Neuronal stem cell (in vitro differentiated cells): Measurements from ENCODE around the gene SRGAP3.
A peak's percentile ranks its signal among the peaks of the same experiment; 100 is the strongest.

Source experiments
- DNase-seq: peaks from one replicate; pipeline ENCODE4 v3.0.0-alpha.2; 2013; ENCODE audit warnings: low spot score
- H2AFZ ChIP-seq: one replicate; pipeline ENCODE4 v1.6.1; 2013; ENCODE audit warnings: mild to moderate bottlenecking, low read length, inconsistent platforms
- H2AK5ac ChIP-seq: 2 replicates; pipeline ENCODE4 v1.6.1; 2013; ENCODE audit warnings: low read depth, mild to moderate bottlenecking, inconsistent platforms, low read length, moderate library complexity, mixed read lengths
- H2BK120ac ChIP-seq: 2 replicates; pipeline ENCODE4 v1.6.1; 2013; ENCODE audit warnings: low read depth, mild to moderate bottlenecking, inconsistent platforms, low read length, moderate library complexity, mixed read lengths
- H2BK12ac ChIP-seq: one replicate; pipeline ENCODE4 v1.6.1; 2013; ENCODE audit warnings: low read length, inconsistent platforms
- H2BK15ac ChIP-seq: 2 replicates; pipeline ENCODE4 v1.6.1; 2013; ENCODE audit warnings: mild to moderate bottlenecking, low read length, inconsistent platforms, mixed read lengths
- H2BK5ac ChIP-seq: one replicate; pipeline ENCODE4 v1.6.1; 2013; ENCODE audit warnings: inconsistent platforms, mild to moderate bottlenecking, low read length, moderate library complexity
- H3K14ac ChIP-seq: one replicate; pipeline ENCODE4 v1.6.1; 2013; ENCODE audit warnings: low read length, inconsistent platforms
- H3K18ac ChIP-seq: 2 replicates; pipeline ENCODE4 v1.6.1; 2013; ENCODE audit warnings: low read length, inconsistent platforms
- H3K23ac ChIP-seq: 2 replicates; pipeline ENCODE4 v1.6.1; 2013; ENCODE audit warnings: low read depth, mild to moderate bottlenecking, mixed read lengths, low read length, inconsistent platforms; ENCODE audit not compliant: poor library complexity
- H3K27ac ChIP-seq: replicated peaks from 3 replicates; pipeline ENCODE4 v1.5.1; 2013; ENCODE audit warnings: low read length, inconsistent platforms
- H3K27me3 ChIP-seq, 3 experiments: 2 replicates each; pipeline ENCODE4 v1.6.1; 2013; ENCODE audit warnings: low read length in 3 of 3, mild to moderate bottlenecking in 2 of 3, inconsistent platforms in 1 of 3, low read depth in 1 of 3, mixed read lengths in 1 of 3, moderate library complexity in 1 of 3; ENCODE audit not compliant: control insufficient read depth in 3 of 3, insufficient read depth in 3 of 3
- H3K36me3 ChIP-seq, 2 donors: replicated peaks in 1 of 2; 2 replicates each; pipeline ENCODE4 v1.6.1; 2013; ENCODE audit warnings: low read length in 2 of 2; ENCODE audit not compliant: control insufficient read depth in 2 of 2, insufficient read depth in 2 of 2
- H3K4ac ChIP-seq: 2 replicates; pipeline ENCODE4 v1.6.1; 2013; ENCODE audit warnings: inconsistent platforms, mild to moderate bottlenecking, low read length, moderate library complexity
- H3K4me1 ChIP-seq, 2 donors: 1 replicate in 1 of 2; 2 replicates in 1 of 2; pipeline ENCODE4 v1.6.1; 2013; ENCODE audit warnings: low read length in 2 of 2, low read depth in 1 of 2; ENCODE audit not compliant: control insufficient read depth in 2 of 2, insufficient read depth in 1 of 2
- H3K4me2 ChIP-seq: one replicate; pipeline ENCODE4 v1.6.1; 2013; ENCODE audit warnings: mild to moderate bottlenecking, low read length, inconsistent platforms; ENCODE audit not compliant: insufficient read depth, poor library complexity, severe bottlenecking
- H3K4me3 ChIP-seq, 2 donors: 2 replicates each; pipeline ENCODE4 v1.5.1; 2013; ENCODE audit warnings: low read length in 2 of 2, mild to moderate bottlenecking in 2 of 2, inconsistent platforms in 1 of 2, moderate library complexity in 1 of 2
- H3K79me1 ChIP-seq: one replicate; pipeline ENCODE4 v1.6.1; 2013; ENCODE audit warnings: low read depth, mild to moderate bottlenecking, inconsistent platforms, low read length, moderate library complexity
- H3K9ac ChIP-seq: one replicate; pipeline ENCODE4 v1.6.1; 2013; ENCODE audit warnings: mild to moderate bottlenecking, low read depth, low read length, inconsistent platforms; ENCODE audit not compliant: poor library complexity
- H3K9me3 ChIP-seq, 2 donors: replicated peaks in 1 of 2; 2 replicates each; pipeline versions ENCODE3 to v1.6.1; 2013; ENCODE audit warnings: low read length in 2 of 2, mild to moderate bottlenecking in 2 of 2, inconsistent platforms in 1 of 2, low read depth in 1 of 2, mixed read lengths in 1 of 2, moderate library complexity in 1 of 2; ENCODE audit not compliant: control insufficient read depth in 2 of 2, insufficient read depth in 1 of 2
- H4K8ac ChIP-seq: one replicate; pipeline ENCODE4 v1.6.1; 2013; ENCODE audit warnings: low read depth, mild to moderate bottlenecking, inconsistent platforms, low read length, moderate library complexity
- H4K91ac ChIP-seq: one replicate; pipeline ENCODE4 v1.6.1; 2013; ENCODE audit warnings: low read length, low read depth, mild to moderate bottlenecking, inconsistent platforms; ENCODE audit not compliant: poor library complexity
- WGBS, 2 donors: extraction: QIAGEN DNeasy Blood & Tissue Kit; methylation state at CpG; one replicate each; pipeline ENCODE4 v1.1.7; 2013; ENCODE audit warnings: missing lambda C conversion rate in 2 of 2, mixed read lengths in 1 of 2; ENCODE audit not compliant: insufficient read length in 2 of 2, insufficient replicate concordance in 1 of 2; ENCODE audit errors: extremely low coverage in 2 of 2; 5-methylcytosine and 5-hydroxymethylcytosine counted together

Gene SRGAP3

GRCh38 chr3:9043063-9043462 lies 206.4 kb downstream of the SRGAP3 start:
- no CpG with 5 or more reads among the region's 6 CpGs for WGBS, 2 donors
- H3K9me3 ChIP-seq: no peaks in the 10 kb centered on the region

DNA sequence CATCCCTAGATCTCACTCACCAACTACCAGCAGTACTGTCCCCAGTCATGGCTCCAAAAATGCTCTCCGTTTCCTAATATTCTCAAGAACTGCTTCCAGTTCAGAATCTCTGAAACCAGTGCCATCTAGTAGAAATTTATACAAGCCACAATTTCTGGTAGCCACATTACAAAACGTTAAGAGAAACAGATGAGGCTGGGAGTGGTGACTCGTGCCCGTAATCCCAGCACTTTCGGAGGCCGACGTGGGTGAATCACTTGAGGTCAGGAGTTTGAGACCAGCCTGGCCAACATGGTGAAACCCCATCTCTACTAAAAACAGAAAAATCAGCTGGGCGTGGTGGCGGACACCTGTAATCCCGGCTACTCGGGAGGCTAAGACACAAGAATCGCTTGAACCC lies 207.8 kb downstream of the SRGAP3 start:
- H3K9me3 ChIP-seq: no peaks in the 10 kb centered on the region
- DNase-seq: no peak
- H3K36me3 ChIP-seq: peaks cover 7 to 95% of the 10 kb centered on the region in 2 donors
- H3K23ac ChIP-seq: no peak overlapping the region
- H3K27me3 ChIP-seq: no peaks in the 10 kb centered on the region
- H3K4me2 ChIP-seq: no peak overlapping the region
- H3K79me1 ChIP-seq: no peaks in the 10 kb centered on the region
- no peak overlapping the region for H2AFZ ChIP-seq
- no peak overlapping the region for H4K8ac ChIP-seq
- H3K14ac ChIP-seq: no peak overlapping the region
- H2BK5ac ChIP-seq: no peak overlapping the region
- no peaks in the 10 kb centered on the region for H3K4me1 ChIP-seq
- no peak overlapping the region for H3K18ac ChIP-seq
- H2BK12ac ChIP-seq: no peak overlapping the region
- H3K4me3 ChIP-seq: no peak overlapping the region
- no peak overlapping the region for H4K91ac ChIP-seq
- H2AK5ac ChIP-seq: no peak overlapping the region
- WGBS, 2 donors: no CpG with 5 or more reads among the region's 12 CpGs
- no peak overlapping the region for H2BK120ac ChIP-seq
- H2BK15ac ChIP-seq: no peak overlapping the region
- H3K4ac ChIP-seq: no peak overlapping the region
- H3K27ac ChIP-seq: no peak overlapping the region
- H3K9ac ChIP-seq: no peak overlapping the region

More at GRCh38 chr3:9043063-9043462, 206.4 kb downstream of the SRGAP3 start:
- Histone ChIP-seq H3K27me3 (no peaks in the 10 kb centered on the region), H3K23ac (no peak overlapping the region), H3K18ac (no peak overlapping the region), H2BK120ac (no peak overlapping the region), H3K9ac (no peak overlapping the region), H2BK15ac (no peak overlapping the region), H3K14ac (no peak overlapping the region), H2AFZ (no peak overlapping the region), H3K4me2 (no peak overlapping the region), H3K4me3 (no peak overlapping the region), H4K8ac (no peak overlapping the region), H3K4ac (no peak overlapping the region), H3K27ac (no peak overlapping the region), H3K36me3 (peaks cover 7 to 94% of the 10 kb centered on the region in 2 donors), H3K79me1 (no peaks in the 10 kb centered on the region), H3K4me1 (peaks cover 0 to 10% of the 10 kb centered on the region in 2 donors), H2BK5ac (no peak overlapping the region), H4K91ac (no peak overlapping the region), H2BK12ac (no peak overlapping the region), H2AK5ac (no peak overlapping the region)
- no peak for DNase-seq

DNA sequence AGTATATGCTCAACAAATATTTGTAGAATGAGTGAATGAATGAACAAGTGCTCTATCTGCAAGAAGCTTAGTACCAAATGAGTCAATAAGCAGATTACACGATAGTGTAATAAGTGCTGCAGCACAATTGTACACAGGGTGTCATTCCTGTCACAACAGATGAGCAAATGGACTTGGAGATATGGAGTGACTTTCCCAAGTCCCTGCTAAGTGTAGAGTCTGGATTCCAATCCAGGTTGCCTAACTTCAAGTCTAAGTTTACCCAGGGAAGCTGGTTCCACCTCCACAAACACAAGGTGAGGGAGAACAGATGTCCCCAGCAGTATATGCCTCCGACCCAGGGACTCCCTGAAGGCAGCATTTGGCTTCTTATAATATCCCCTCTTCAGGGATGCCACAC lies 208.4 kb downstream of the SRGAP3 start:
- H3K79me1 ChIP-seq: no peaks in the 10 kb centered on the region
- H3K27ac ChIP-seq: no peak overlapping the region
- no peaks in the 10 kb centered on the region for H3K9me3 ChIP-seq
- no peak overlapping the region for H3K4me3 ChIP-seq
- no peak overlapping the region for H3K4me2 ChIP-seq
- no peak overlapping the region for H3K9ac ChIP-seq
- H3K14ac ChIP-seq: no peak overlapping the region
- H2BK5ac ChIP-seq: no peak overlapping the region
- no peaks in the 10 kb centered on the region for H3K27me3 ChIP-seq
- no peak overlapping the region for H2BK15ac ChIP-seq
- WGBS, 2 donors: no CpG with 5 or more reads among the region's 2 CpGs
- peaks cover 5 to 95% of the 10 kb centered on the region in 2 donors for H3K36me3 ChIP-seq
- no peak overlapping the region for H2BK120ac ChIP-seq
- H4K91ac ChIP-seq: no peak overlapping the region
- no peak overlapping the region for H3K4ac ChIP-seq
- H4K8ac ChIP-seq: no peak overlapping the region
- H3K18ac ChIP-seq: no peak overlapping the region
- H3K23ac ChIP-seq: no peak overlapping the region
- no peak overlapping the region for H2BK12ac ChIP-seq
- no peaks in the 10 kb centered on the region for H3K4me1 ChIP-seq
- H2AK5ac ChIP-seq: no peak overlapping the region
- DNase-seq: no peak
- no peak overlapping the region for H2AFZ ChIP-seq

GRCh38 chr3:9037144-9037711 lies 212.2 kb downstream of the SRGAP3 start:
- H3K23ac ChIP-seq: peak overlapping the region; percentile 58
- no peak overlapping the region for H3K4me3 ChIP-seq
- no peak overlapping the region for H2AFZ ChIP-seq
- peaks cover 2 to 92% of the 10 kb centered on the region in 2 donors for H3K36me3 ChIP-seq
- no peak overlapping the region for H2BK5ac ChIP-seq
- WGBS, 2 donors: no CpG with 5 or more reads among the region's 12 CpGs
- H3K9ac ChIP-seq: peak overlapping the region; percentile 46
- no peak overlapping the region for H2AK5ac ChIP-seq
- no peaks in the 10 kb centered on the region for H3K27me3 ChIP-seq
- no peaks in the 10 kb centered on the region for H3K79me1 ChIP-seq
- H2BK15ac ChIP-seq: no peak overlapping the region
- DNase-seq: no peak
- H2BK12ac ChIP-seq: no peak overlapping the region
- H3K18ac ChIP-seq: peak overlapping the region; percentile 60
- H3K14ac ChIP-seq: peak overlapping the region; percentile 77
- H2BK120ac ChIP-seq: no peak overlapping the region
- no peak overlapping the region for H3K4me2 ChIP-seq
- H3K4me1 ChIP-seq: peaks cover 0 to 2% of the 10 kb centered on the region in 2 donors
- H3K4ac ChIP-seq: no peak overlapping the region
- no peak overlapping the region for H4K91ac ChIP-seq
- no peaks in the 10 kb centered on the region for H3K9me3 ChIP-seq
- no peak overlapping the region for H3K27ac ChIP-seq
- no peak overlapping the region for H4K8ac ChIP-seq
